Gastroesophageal sphincter (tissue), 3 donors: ENCODE data around the gene SPOCK2.

ENCODE experiments used
- EP300 ChIP-seq: sonication (generic); formaldehyde crosslinking; IDR thresholded peaks from one replicate; pipeline ENCODE4 v1.6.1; 2017; ENCODE audit warnings: antibody characterized with exemption, mild to moderate bottlenecking
- POLR2A ChIP-seq, 2 donors: fragments of 450-650 bp; IDR thresholded peaks; one replicate each; pipeline ENCODE4 v1.6.1; 2017; ENCODE audit warnings: antibody characterized with exemption in 2 of 2, mild to moderate bottlenecking in 2 of 2, moderate library complexity in 1 of 2
- POLR2AphosphoS5 ChIP-seq: sonication (generic); formaldehyde crosslinking; IDR thresholded peaks from one replicate; pipeline ENCODE4 v1.6.1; 2017; ENCODE audit warnings: antibody characterized with exemption
- TF ChIP-seq, protein P1 (sequence below), 4 experiments: fragments of 200-600 bp in 2 of 4; fragments of 450-650 bp in 2 of 4; sonication (generic) in 1 of 4; IDR thresholded peaks; one replicate each; pipeline ENCODE4 v1.5.1; 2017 to 2019; ENCODE audit warnings: antibody characterized with exemption in 4 of 4, mild to moderate bottlenecking in 2 of 4, moderate library complexity in 2 of 4

DNA sequence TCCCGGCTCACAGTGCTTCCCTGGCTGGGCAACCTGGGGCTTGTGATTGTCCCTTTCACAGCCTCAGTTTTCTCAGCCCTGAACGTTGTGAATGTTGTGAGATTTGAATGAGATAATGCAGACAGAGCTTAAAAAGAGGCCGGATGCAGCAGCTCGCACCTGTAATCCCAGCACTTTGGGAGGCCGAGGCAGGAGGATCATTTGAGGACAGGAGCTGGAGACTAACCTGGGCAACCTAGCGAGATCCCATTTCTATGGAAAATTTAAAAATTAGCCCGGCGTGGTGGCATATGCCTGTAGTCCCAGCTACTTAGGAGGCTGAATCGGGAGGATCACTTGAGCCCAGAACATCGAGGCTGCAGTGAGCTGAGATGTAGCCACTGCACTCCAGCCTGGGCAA lies 56.6 kb downstream of the SPOCK2 start:
- TF ChIP-seq POLR2AphosphoS5 (no peak), POLR2A (IDR thresholded peaks at IDR 0.05) (no peak), EP300 (no peak)
- TF ChIP-seq, protein P1, sequence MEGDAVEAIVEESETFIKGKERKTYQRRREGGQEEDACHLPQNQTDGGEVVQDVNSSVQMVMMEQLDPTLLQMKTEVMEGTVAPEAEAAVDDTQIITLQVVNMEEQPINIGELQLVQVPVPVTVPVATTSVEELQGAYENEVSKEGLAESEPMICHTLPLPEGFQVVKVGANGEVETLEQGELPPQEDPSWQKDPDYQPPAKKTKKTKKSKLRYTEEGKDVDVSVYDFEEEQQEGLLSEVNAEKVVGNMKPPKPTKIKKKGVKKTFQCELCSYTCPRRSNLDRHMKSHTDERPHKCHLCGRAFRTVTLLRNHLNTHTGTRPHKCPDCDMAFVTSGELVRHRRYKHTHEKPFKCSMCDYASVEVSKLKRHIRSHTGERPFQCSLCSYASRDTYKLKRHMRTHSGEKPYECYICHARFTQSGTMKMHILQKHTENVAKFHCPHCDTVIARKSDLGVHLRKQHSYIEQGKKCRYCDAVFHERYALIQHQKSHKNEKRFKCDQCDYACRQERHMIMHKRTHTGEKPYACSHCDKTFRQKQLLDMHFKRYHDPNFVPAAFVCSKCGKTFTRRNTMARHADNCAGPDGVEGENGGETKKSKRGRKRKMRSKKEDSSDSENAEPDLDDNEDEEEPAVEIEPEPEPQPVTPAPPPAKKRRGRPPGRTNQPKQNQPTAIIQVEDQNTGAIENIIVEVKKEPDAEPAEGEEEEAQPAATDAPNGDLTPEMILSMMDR (IDR thresholded peaks at IDR 0.05), result no peak
